Endothelial cell of umbilical vein (primary cell): ENCODE measurements around the gene SMC1A. TPM values are rescaled to one million over a fixed set of nuclear protein-coding genes. Genes with fewer than 3 reads are reported as not detected.

Experiments
- BruUV-seq: library from RNA; stranded (reverse); fragments of 400-500 nt; replicated peaks from 2 replicates; lab custom pipeline; 2021; lab: Mats Ljungman, UMichigan
- CTCF ChIA-PET: fragments of 300-600, 350-600 bp; sonication (Branson Sonifier 250); formaldehyde crosslinking; loops from one replicate; lab custom pipeline; 2021; ENCODE audit warnings: antibody characterized with exemption, inconsistent platforms; lab: Charles Lee
- POLR2A ChIA-PET: fragments of 300-600, 350-600 bp; sonication (Branson Sonifier 250); formaldehyde crosslinking; loops from one replicate; lab custom pipeline; 2021; ENCODE audit warnings: antibody characterized with exemption, inconsistent platforms; lab: Charles Lee
- DNase-seq: peaks from one replicate; pipeline ENCODE4 v3.0.0-alpha.2; 2011; ENCODE audit warnings: low read depth, low spot score
- FAIRE-seq: peaks from 2 replicates; lab custom pipeline; 2011; peaks lifted over from hg19 to GRCh38; lab: Jason Lieb, UNC
- H2AFZ ChIP-seq: 2 replicates; pipeline ENCODE4 v1.6.0; 2012; ENCODE audit warnings: low read depth, low read length, control low read depth, inconsistent platforms
- H3K27ac ChIP-seq: 2 replicates; pipeline ENCODE4 v1.5.1; 2011; ENCODE audit warnings: low read depth, mild to moderate bottlenecking, control low read depth, low read length, moderate library complexity; ENCODE audit not compliant: insufficient read depth
- H3K27me3 ChIP-seq, 2 experiments: 2 replicates each; pipeline versions ENCODE4 v1.6.0 to v1.6.1; 2011; ENCODE audit warnings: low read length in 2 of 2, mixed read lengths in 1 of 2; ENCODE audit not compliant: control insufficient read depth in 2 of 2, insufficient read depth in 2 of 2
- H3K36me3 ChIP-seq, 2 experiments: 2 replicates in 1 of 2; 3 replicates in 1 of 2; pipeline ENCODE4 v1.5.1; 2011; ENCODE audit warnings: low read length in 2 of 2, mild to moderate bottlenecking in 1 of 2, moderate library complexity in 1 of 2; ENCODE audit not compliant: control insufficient read depth in 2 of 2, insufficient read depth in 2 of 2; ENCODE audit errors: extremely low read depth in 1 of 2
- H3K4me1 ChIP-seq: 3 replicates; pipeline ENCODE4 v1.5.1; 2011; ENCODE audit warnings: mild to moderate bottlenecking, low read length; ENCODE audit not compliant: control insufficient read depth, insufficient read depth; ENCODE audit errors: extremely low read depth
- H3K4me2 ChIP-seq: 2 replicates; pipeline ENCODE4 v1.6.1; 2011; ENCODE audit warnings: low read length, control low read depth, mixed read lengths; ENCODE audit not compliant: insufficient read depth
- H3K4me3 ChIP-seq, 3 experiments: fragments of 200-600 bp in 1 of 3; sonication (generic), shearing (Covaris generic) in 1 of 3; replicated peaks in 1 of 3; 2 replicates each; pipeline ENCODE4 v1.5.1; 2011 to 2016; ENCODE audit warnings: control low read depth in 3 of 3, low read length in 3 of 3, mild to moderate bottlenecking in 2 of 3, inconsistent platforms in 1 of 3, low read depth in 1 of 3, moderate library complexity in 1 of 3; ENCODE audit not compliant: insufficient read depth in 1 of 3
- H3K79me2 ChIP-seq: 2 replicates; pipeline ENCODE4 v1.6.0; 2012; ENCODE audit warnings: low read length, inconsistent platforms; ENCODE audit not compliant: control insufficient read depth, insufficient read depth
- H3K9ac ChIP-seq: replicated peaks from 2 replicates; pipeline ENCODE3; 2011; ENCODE audit warnings: low read length, control low read depth; ENCODE audit not compliant: insufficient read depth; ENCODE audit errors: extremely low read depth
- H3K9me1 ChIP-seq: replicated peaks from 3 replicates; pipeline ENCODE4 v1.6.0; 2011; ENCODE audit warnings: mild to moderate bottlenecking, low read length; ENCODE audit not compliant: control insufficient read depth, insufficient read depth; ENCODE audit errors: extremely low read depth
- H3K9me3 ChIP-seq: replicated peaks from 2 replicates; pipeline ENCODE4 v1.5.1; 2012; ENCODE audit warnings: low read length, inconsistent platforms; ENCODE audit not compliant: control insufficient read depth, insufficient read depth
- H4K20me1 ChIP-seq: replicated peaks from 2 replicates; pipeline ENCODE3; 2011; ENCODE audit warnings: mild to moderate bottlenecking, low read length; ENCODE audit not compliant: control insufficient read depth, insufficient read depth; ENCODE audit errors: extremely low read depth
- CTCF ChIP-seq, 2 donors: IDR thresholded peaks; 1 replicate in 1 of 2; 2 replicates in 1 of 2; pipeline ENCODE4 v1.5.1; 2011; ENCODE audit warnings: low read length in 2 of 2, mild to moderate bottlenecking in 2 of 2, moderate library complexity in 2 of 2, control low read depth in 1 of 2, inconsistent platforms in 1 of 2, low read depth in 1 of 2; ENCODE audit not compliant: insufficient read depth in 1 of 2; ENCODE audit errors: extremely low read depth in 1 of 2
- EZH2 ChIP-seq: IDR thresholded peaks from 2 replicates; pipeline ENCODE4 v1.6.1; 2012; ENCODE audit warnings: borderline replicate concordance, low read depth, mild to moderate bottlenecking, moderate library complexity, low read length, inconsistent platforms; ENCODE audit not compliant: severe bottlenecking
- FOS ChIP-seq: IDR thresholded peaks from 2 replicates; pipeline ENCODE4 v1.6.1; 2011; ENCODE audit warnings: mild to moderate bottlenecking, low read length, moderate library complexity, borderline replicate concordance; ENCODE audit not compliant: insufficient read depth
- GATA2 ChIP-seq: IDR thresholded peaks from 2 replicates; pipeline ENCODE4 v1.7.0; 2011; ENCODE audit warnings: low read depth, mild to moderate bottlenecking, moderate library complexity, mixed read lengths, low read length; ENCODE audit not compliant: insufficient read length, insufficient read depth
- JUN ChIP-seq: IDR thresholded peaks from 2 replicates; pipeline ENCODE4 v1.6.1; 2011; ENCODE audit warnings: borderline replicate concordance, low read depth; ENCODE audit not compliant: insufficient read length, insufficient read depth
- MAX ChIP-seq: IDR thresholded peaks from 2 replicates; pipeline ENCODE4 v1.6.1; 2011; ENCODE audit not compliant: insufficient read depth, insufficient read length
- MYC ChIP-seq: IDR thresholded peaks from one replicate; pipeline ENCODE4 v1.6.1; 2011; ENCODE audit warnings: mild to moderate bottlenecking, low read depth, low read length
- POLR2A ChIP-seq: IDR thresholded peaks from 2 replicates; pipeline ENCODE4 v1.6.1; 2012; ENCODE audit warnings: low read depth, mild to moderate bottlenecking, control low read depth, low read length
- POLR2AphosphoS5 ChIP-seq: IDR thresholded peaks from 2 replicates; pipeline ENCODE4 v1.6.1; 2012; ENCODE audit warnings: low read depth, mild to moderate bottlenecking, control low read depth, low read length, moderate library complexity; ENCODE audit not compliant: insufficient read depth
- dilution Hi-C: fragments of 300-500 bp; cut with MboI; formaldehyde crosslinking; loops from one replicate; pipeline ENCODE4 v1.15.0; 2019; ENCODE audit warnings: low sequenced_read_pairs; ENCODE audit not compliant: extremely low pct_ligation_motif_present
- intact Hi-C: fragments of 100-400 bp; cut with micrococcal nuclease; formaldehyde crosslinking; loops from one replicate; pipeline ENCODE4 v1.10.0; 2022
- polyA plus RNA-seq, 4 experiments: library from polyadenylated mRNA; depleted of rRNA in 3 of 4; stranded (reverse) in 3 of 4; unstranded in 1 of 4; fragments of >200 nt; gene quantifications; 2 replicates each; pipeline versions ENCODE4 v1.2.1 to v1.2.3, GENCODE V29; 2011 to 2012; ENCODE audit warnings: missing spikeins in 1 of 4
- total RNA-seq: library from RNA; stranded (reverse); gene quantifications from 2 replicates; pipeline ENCODE4 v1.2.3, GENCODE V29; 2021

Gene SMC1A
- total and polyA plus RNA-seq, 2 donors (not counting 3 experiments of a cell fraction or from before 2014, with no cell fraction given) = 15.4 to 75.9 TPM

- ChIA-PET POLR2A (no interaction called here), CTCF (no interaction called here)
- intact Hi-C loops = no loop called here
- H3K9me3 ChIP-seq = no peaks in the 10 kb centered on the region
- peaks cover 2 to 16% of the 10 kb centered on the region in 2 experiments for H3K36me3 ChIP-seq
- H4K20me1 ChIP-seq = no peaks in the 10 kb centered on the region
- FAIRE-seq = no peak
- BruUV-seq = no TSS peak
- no peak overlapping the region for H3K9ac ChIP-seq
- H3K27me3 ChIP-seq = no peaks in the 10 kb centered on the region
- H3K27ac ChIP-seq = no peak overlapping the region
- H3K79me2 ChIP-seq = no peaks in the 10 kb centered on the region
- no peak for DNase-seq
- TF ChIP-seq MYC (no peak), FOS (no peak), JUN (no peak), POLR2A (no peak)
- H3K4me3 ChIP-seq = no peak overlapping the region
- H3K4me2 ChIP-seq = no peak overlapping the region
- dilution Hi-C loops = no loop called here
- H2AFZ ChIP-seq = no peak overlapping the region
- H3K9me1 ChIP-seq = no peaks in the 10 kb centered on the region
- no peaks in the 10 kb centered on the region for H3K4me1 ChIP-seq
Observed at GRCh38 chrX:53377464-53377863, 45.0 kb downstream of the SMC1A start.

- Histone ChIP-seq H3K4me2 (no peak overlapping the region), H3K36me3 (peaks cover 2 to 11% of the 10 kb centered on the region in 2 experiments), H3K79me2 (no peaks in the 10 kb centered on the region), H3K27me3 (no peaks in the 10 kb centered on the region), H3K4me3 (no peak overlapping the region), H3K9ac (no peak overlapping the region), H3K9me3 (no peaks in the 10 kb centered on the region), H4K20me1 (no peaks in the 10 kb centered on the region), H3K27ac (no peak overlapping the region), H3K4me1 (no peaks in the 10 kb centered on the region), H3K9me1 (no peaks in the 10 kb centered on the region), H2AFZ (no peak overlapping the region)
- TF ChIP-seq EZH2 (no peak), FOS (no peak), CTCF (IDR thresholded peaks at IDR 0.05; ENCODE audit: extremely low read depth in 1 of 2, insufficient read depth in 1 of 2, low read depth in 1 of 2, low read length in 2 of 2) (no peak), MAX (no peak), MYC (no peak), GATA2 (no peak), JUN (no peak), POLR2A (no peak), POLR2AphosphoS5 (no peak)
- no TSS peak for BruUV-seq
- CTCF ChIA-PET = no interaction called here
- FAIRE-seq (no peak), DNase-seq (no peak)
- intact Hi-C loops = no loop called here
- dilution Hi-C loops = no loop called here
- POLR2A ChIA-PET = no interaction called here
Observed at GRCh38 chrX:53376888-53377287, 45.6 kb downstream of the SMC1A start.
